Neural cell (in vitro differentiated cells): ENCODE data around the gene VWF. TPM values are rescaled to one million over a fixed set of nuclear protein-coding genes. Genes with fewer than 3 reads are reported as not detected.

ENCODE experiments used
- H2AFZ ChIP-seq: fragments of 200-600, 300-800 bp; sonication (generic), shearing (Covaris generic); 2 replicates; pipeline ENCODE4 v1.6.0; 2014; ENCODE audit warnings: low read depth, mild to moderate bottlenecking, antibody characterized with exemption, low read length, moderate library complexity
- H3F3A ChIP-seq: fragments of 200-600 bp; shearing (Covaris generic); 2 replicates; pipeline ENCODE4 v1.6.1; 2016; ENCODE audit warnings: mild to moderate bottlenecking, moderate library complexity, mixed read lengths, antibody characterized with exemption, low read length; ENCODE audit not compliant: insufficient read depth, poor library complexity, severe bottlenecking
- H3K27ac ChIP-seq: fragments of 200-600, 300-800 bp; sonication (generic), shearing (Covaris generic); 2 replicates; pipeline ENCODE4 v1.5.1; 2014; ENCODE audit warnings: mild to moderate bottlenecking, low read length, moderate library complexity
- H3K27me3 ChIP-seq: fragments of 300-800, 200-600 bp; sonication (generic), shearing (Covaris generic); 2 replicates; pipeline ENCODE4 v1.6.0; 2014; ENCODE audit warnings: mild to moderate bottlenecking, low read depth, low read length, moderate library complexity; ENCODE audit not compliant: insufficient read depth
- H3K36me3 ChIP-seq: fragments of 300-800, 200-600 bp; sonication (generic), shearing (Covaris generic); 2 replicates; pipeline ENCODE4 v1.5.1; 2014; ENCODE audit warnings: mild to moderate bottlenecking, antibody characterized with exemption, low read length, moderate library complexity; ENCODE audit not compliant: insufficient read depth
- H3K4me2 ChIP-seq: fragments of 300-800, 200-600 bp; sonication (generic), shearing (Covaris generic); 2 replicates; pipeline ENCODE4 v1.6.0; 2014; ENCODE audit warnings: mild to moderate bottlenecking, low read length
- H3K4me3 ChIP-seq: fragments of 300-800, 200-600 bp; sonication (generic), shearing (Covaris generic); 2 replicates; pipeline ENCODE4 v1.5.1; 2014; ENCODE audit warnings: mild to moderate bottlenecking, low read length, moderate library complexity
- H3K79me2 ChIP-seq: fragments of 200-600 bp; shearing (Covaris generic); replicated peaks from 2 replicates; pipeline ENCODE4 v1.6.0; 2014; ENCODE audit warnings: mild to moderate bottlenecking, low read length, moderate library complexity; ENCODE audit not compliant: insufficient read depth
- H3K9ac ChIP-seq: fragments of 300-800, 200-600 bp; sonication (generic), shearing (Covaris generic); 2 replicates; pipeline ENCODE4 v1.6.1; 2016; ENCODE audit warnings: mild to moderate bottlenecking, low read length, mixed read lengths
- H3K9me2 ChIP-seq: fragments of 200-600 bp; shearing (Covaris generic); 2 replicates; pipeline ENCODE4 v1.6.1; 2016; ENCODE audit warnings: mild to moderate bottlenecking, low read length, mixed read lengths; ENCODE audit not compliant: insufficient read depth
- H3K9me3 ChIP-seq: fragments of 200-600, 300-800 bp; sonication (generic), shearing (Covaris generic); 2 replicates; pipeline ENCODE4 v1.6.1; 2016; ENCODE audit warnings: mild to moderate bottlenecking, mixed run types, low read length, moderate library complexity, mixed read lengths
- H4K20me1 ChIP-seq: fragments of 200-600 bp; shearing (Covaris generic); 2 replicates; pipeline ENCODE4 v1.6.1; 2016; ENCODE audit warnings: mild to moderate bottlenecking, mixed run types; ENCODE audit not compliant: insufficient read depth
- CTCF ChIP-seq: fragments of 450-650 bp; IDR thresholded peaks from 2 replicates; pipeline ENCODE4 v1.5.1; 2014; ENCODE audit warnings: antibody characterized with exemption, mild to moderate bottlenecking, moderate library complexity; ENCODE audit not compliant: poor library complexity, severe bottlenecking
- EP300 ChIP-seq: fragments of 450-650 bp; conservative IDR thresholded peaks from 2 replicates; pipeline ENCODE4 v1.6.1; 2014; ENCODE audit warnings: antibody characterized with exemption, mild to moderate bottlenecking, moderate library complexity; ENCODE audit not compliant: poor library complexity, severe bottlenecking
- EZH2 ChIP-seq: fragments of 200-600, 300-800 bp; shearing (Covaris generic), sonication (generic); IDR thresholded peaks from 2 replicates; pipeline ENCODE4 v1.6.1; 2014; ENCODE audit warnings: antibody characterized with exemption, low read length, borderline replicate concordance, mild to moderate bottlenecking; ENCODE audit not compliant: insufficient read depth, poor library complexity, severe bottlenecking
- MXI1 ChIP-seq: fragments of 450-650 bp; conservative IDR thresholded peaks from 2 replicates; pipeline ENCODE4 v1.6.1; 2014; ENCODE audit warnings: antibody characterized with exemption, mild to moderate bottlenecking; ENCODE audit not compliant: poor library complexity, severe bottlenecking
- POLR2AphosphoS5 ChIP-seq: IDR thresholded peaks from 2 replicates; pipeline ENCODE4 v1.6.1; 2012
- RAD21 ChIP-seq: fragments of 450-650 bp; conservative IDR thresholded peaks from 2 replicates; pipeline ENCODE4 v1.6.1; 2014; ENCODE audit warnings: antibody characterized with exemption, mild to moderate bottlenecking, moderate library complexity
- REST ChIP-seq: IDR thresholded peaks from 2 replicates; pipeline ENCODE4 v1.6.1; 2012; ENCODE audit warnings: borderline replicate concordance
- SMC3 ChIP-seq: fragments of 450-650 bp; conservative IDR thresholded peaks from 2 replicates; pipeline ENCODE4 v1.6.1; 2014; ENCODE audit warnings: antibody characterized with exemption, mild to moderate bottlenecking, moderate library complexity; ENCODE audit not compliant: poor library complexity
- TAF1 ChIP-seq: IDR thresholded peaks from 2 replicates; pipeline ENCODE4 v1.6.1; 2012; ENCODE audit warnings: low read depth
- polyA plus RNA-seq: library from polyadenylated mRNA; depleted of rRNA; stranded (reverse); fragments of >200 nt; gene quantifications from 2 replicates; pipeline ENCODE4 v1.2.3, GENCODE V29; 2014

VWF gene
- polyA plus RNA-seq, 1 donor from 2014 or later: not detected

GRCh38 chr12:6115389-6115788, 9.1 kb downstream of the VWF start:
- H3K27ac ChIP-seq: no peak overlapping the region
- H3K36me3 ChIP-seq: no peaks in the 10 kb centered on the region
- H2AFZ ChIP-seq: no peak overlapping the region
- no peaks in the 10 kb centered on the region for H3K9me2 ChIP-seq
- no peaks in the 10 kb centered on the region for H4K20me1 ChIP-seq
- no peak overlapping the region for H3K4me3 ChIP-seq
- no peak overlapping the region for H3K4me2 ChIP-seq
- no peak for TF ChIP-seq RAD21
- TF ChIP-seq TAF1: no peak
- no peak for TF ChIP-seq REST
- no peak for TF ChIP-seq SMC3
- TF ChIP-seq EP300: no peak
- TF ChIP-seq EZH2: no peak
- no peak for TF ChIP-seq CTCF
- TF ChIP-seq POLR2AphosphoS5: no peak
- TF ChIP-seq MXI1: no peak
- H3F3A ChIP-seq: no peaks in the 10 kb centered on the region
- H3K9me3 ChIP-seq: no peaks in the 10 kb centered on the region
- no peaks in the 10 kb centered on the region for H3K27me3 ChIP-seq
- H3K79me2 ChIP-seq: no peaks in the 10 kb centered on the region
- no peak overlapping the region for H3K9ac ChIP-seq

GRCh38 chr12:6114476-6114870, 10.0 kb downstream of the VWF start:
- Histone ChIP-seq H3K9me2 (no peaks in the 10 kb centered on the region), H3K79me2 (no peaks in the 10 kb centered on the region), H3K9me3 (no peaks in the 10 kb centered on the region), H3K4me2 (no peak overlapping the region), H3K9ac (no peak overlapping the region), H2AFZ (no peak overlapping the region), H3F3A (no peaks in the 10 kb centered on the region), H3K27me3 (no peaks in the 10 kb centered on the region), H3K36me3 (no peaks in the 10 kb centered on the region), H4K20me1 (no peaks in the 10 kb centered on the region), H3K4me3 (no peak overlapping the region), H3K27ac (no peak overlapping the region)
- no peak for TF ChIP-seq REST
- no peak for TF ChIP-seq SMC3
- TF ChIP-seq TAF1: no peak
- no peak for TF ChIP-seq EP300
- TF ChIP-seq RAD21: no peak
- TF ChIP-seq MXI1: no peak
- no peak for TF ChIP-seq EZH2
- TF ChIP-seq POLR2AphosphoS5: no peak
- no peak for TF ChIP-seq CTCF
